Ecto neural progenitor cell (in vitro differentiated cells): Measurements from ENCODE around the gene SMIM38.

Experiments
- DNase-seq: peaks from one replicate; pipeline ENCODE4 v3.0.0-alpha.2; 2018; ENCODE audit warnings: low spot score

Gene SMIM38

GRCh38 chr11:69186316-69187260 lies 30.9 kb downstream of the SMIM38 start:
- no peak for DNase-seq

- no peak for DNase-seq
These were observed 31.9 kb downstream of the SMIM38 start for GRCh38 chr11:69187540-69188065.

GRCh38 chr11:69189059-69189458 lies 33.3 kb downstream of the SMIM38 start:
- no peak for DNase-seq

GRCh38 chr11:69190796-69191536 lies 35.2 kb downstream of the SMIM38 start:
- DNase-seq, result no peak

- no peak for DNase-seq
These were observed 36.6 kb downstream of the SMIM38 start for GRCh38 chr11:69192301-69192721.

- DNase-seq, result no peak
These were observed 37.4 kb downstream of the SMIM38 start for GRCh38 chr11:69193151-69193550.

GRCh38 chr11:69193629-69194028 lies 37.9 kb downstream of the SMIM38 start:
- DNase-seq, result no peak

- no peak for DNase-seq
These were observed 38.7 kb downstream of the SMIM38 start for GRCh38 chr11:69194396-69194795.

- no peak for DNase-seq
These were observed 39.2 kb downstream of the SMIM38 start for GRCh38 chr11:69194956-69195355.

GRCh38 chr11:69195824-69196782 lies 40.4 kb downstream of the SMIM38 start:
- no peak for DNase-seq

GRCh38 chr11:69196783-69197169 lies 41.0 kb downstream of the SMIM38 start:
- no peak for DNase-seq

- no peak for DNase-seq
These were observed 43.3 kb downstream of the SMIM38 start for GRCh38 chr11:69198891-69199582.

- no peak for DNase-seq
These were observed 44.0 kb downstream of the SMIM38 start for GRCh38 chr11:69199583-69200315.

- DNase-seq, result no peak
These were observed 44.8 kb downstream of the SMIM38 start for GRCh38 chr11:69200331-69201065.

GRCh38 chr11:69201066-69201365 lies 45.3 kb downstream of the SMIM38 start:
- DNase-seq, result no peak

- DNase-seq, result no peak
These were observed 46.1 kb downstream of the SMIM38 start for GRCh38 chr11:69201764-69202370.

- DNase-seq, result no peak
These were observed 46.9 kb downstream of the SMIM38 start for GRCh38 chr11:69202511-69203221.

- DNase-seq, result no peak
These were observed 47.6 kb downstream of the SMIM38 start for GRCh38 chr11:69203381-69203780.

- DNase-seq, result no peak
These were observed 48.1 kb downstream of the SMIM38 start for GRCh38 chr11:69203901-69204245.
